Measurements from ENCODE around the gene EEFSEC.

Gene EEFSEC

GRCh38 chr3:128143496-128143895 is 9.8 kb upstream of the EEFSEC start:
- no peak overlapping the region for H3K4me3 ChIP-seq (ENCODE audit: low read depth, low read length)
- no peak for TF ChIP-seq CTCF (IDR thresholded peaks at IDR 0.05; ENCODE audit: borderline replicate concordance, insufficient read depth, low read depth, low read length)

DNA sequence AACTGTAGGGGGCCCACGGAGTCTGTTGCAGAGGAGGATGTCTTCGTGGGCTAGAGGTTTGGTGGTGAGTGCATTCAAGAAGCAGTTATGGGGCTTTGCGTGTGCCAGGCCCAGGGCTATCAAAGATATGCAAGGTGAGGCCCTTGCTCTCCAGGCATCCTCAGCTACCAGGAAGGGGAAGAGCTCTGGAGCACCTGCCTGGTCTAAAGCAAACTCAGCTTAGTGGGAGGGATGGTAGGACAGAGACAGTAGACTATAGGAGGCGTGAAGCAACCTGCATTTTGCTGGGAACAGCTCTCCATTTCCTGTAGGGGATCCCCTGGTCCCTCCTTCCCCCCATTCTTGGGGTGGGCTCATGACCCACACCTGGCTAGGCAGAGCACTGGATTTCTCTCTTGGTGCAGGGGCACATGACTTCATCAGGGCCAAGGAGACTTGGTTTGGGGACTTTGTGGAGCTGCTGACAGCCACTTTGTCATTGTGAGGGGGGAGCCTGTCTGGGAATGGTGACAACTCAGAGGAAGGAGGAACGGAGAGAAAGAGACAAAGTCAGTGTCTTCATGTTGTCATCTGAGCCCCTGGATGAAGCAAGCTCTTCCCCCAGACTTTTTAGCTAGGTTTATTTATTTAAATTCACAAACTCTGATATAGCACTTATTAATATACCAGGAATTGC is 8.6 kb upstream of the EEFSEC start:
- TF ChIP-seq CTCF (IDR thresholded peaks at IDR 0.05; ENCODE audit: borderline replicate concordance, insufficient read depth, low read depth, low read length) = no peak

DNA sequence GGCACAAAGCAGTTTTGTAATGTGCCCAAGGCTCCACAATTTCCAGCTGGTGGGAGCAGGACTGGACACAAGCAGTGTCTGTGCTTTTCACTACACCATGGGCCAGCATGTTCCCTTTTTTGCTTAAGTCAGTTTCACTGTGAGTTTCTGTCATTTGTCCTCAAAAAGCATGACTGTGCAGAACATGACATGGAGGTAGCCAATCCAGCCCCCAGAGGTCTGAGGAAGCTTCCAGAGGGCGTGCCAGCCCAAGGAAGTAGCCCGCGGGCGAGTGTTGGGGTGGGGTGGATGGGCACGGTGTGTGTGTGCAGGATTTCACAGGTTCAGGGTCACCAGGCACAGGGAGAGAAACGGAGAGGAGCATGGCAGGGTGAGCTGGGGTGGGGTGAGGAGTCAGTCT is 8.0 kb upstream of the EEFSEC start:
- H3K4me3 ChIP-seq (ENCODE audit: low read depth, low read length) = no peak overlapping the region
- TF ChIP-seq CTCF (IDR thresholded peaks at IDR 0.05; ENCODE audit: borderline replicate concordance, insufficient read depth, low read depth, low read length) = no peak

More for the DNA sequence above, 8.6 kb upstream of the EEFSEC start:
- no peak overlapping the region for H3K4me3 ChIP-seq (ENCODE audit: low read depth, low read length)

DNA sequence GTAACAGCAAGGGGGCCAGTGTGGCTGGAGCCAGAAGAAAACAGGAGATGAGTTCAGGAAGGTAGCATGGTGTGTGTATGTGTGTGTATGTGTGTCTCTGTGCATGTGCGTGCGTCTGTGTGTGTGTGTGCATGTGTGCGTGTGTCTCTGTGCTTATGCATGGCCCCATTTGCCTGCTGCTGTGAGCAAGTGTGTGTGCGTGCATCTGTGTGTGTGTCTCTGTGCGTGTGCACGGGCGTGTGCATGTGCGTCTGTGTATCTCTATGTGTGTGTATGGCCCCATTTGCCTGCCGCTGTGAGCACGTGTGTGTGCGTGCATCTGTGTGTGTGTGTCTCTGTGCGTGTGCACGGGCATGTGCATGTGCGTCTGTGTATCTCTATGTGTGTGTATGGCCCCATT is 7.1 kb upstream of the EEFSEC start:
- H3K4me3 ChIP-seq (ENCODE audit: low read depth, low read length) = no peak overlapping the region
- no peak for TF ChIP-seq CTCF (IDR thresholded peaks at IDR 0.05; ENCODE audit: borderline replicate concordance, insufficient read depth, low read depth, low read length)

GRCh38 chr3:128149650-128150049 is 3.6 kb upstream of the EEFSEC start:
- no peak overlapping the region for H3K4me3 ChIP-seq (ENCODE audit: low read depth, low read length)
- TF ChIP-seq CTCF (IDR thresholded peaks at IDR 0.05; ENCODE audit: borderline replicate concordance, insufficient read depth, low read depth, low read length) = no peak

- no peak for TF ChIP-seq CTCF (IDR thresholded peaks at IDR 0.05; ENCODE audit: borderline replicate concordance, insufficient read depth, low read depth, low read length)
- H3K4me3 ChIP-seq (ENCODE audit: low read depth, low read length) = no peak overlapping the region
Measured at GRCh38 chr3:128151758-128152274, 1.5 kb upstream of the EEFSEC start.
